HG03457 (cell line): ENCODE results near the gene NAB2.
"Not testable (repeated sequence)": the region's sequence is repeated elsewhere in the genome, so short reads cannot be mapped to it uniquely, and the experiment has no call there.

Experiments
- ATAC-seq: cut with Tn5 transposase; IDR thresholded peaks from one replicate; pipeline ENCODE4 v1.9.1; 2021; ENCODE audit warnings: moderate number of reproducible peaks; ENCODE audit not compliant: unreplicated experiment

The NAB2 gene

DNA sequence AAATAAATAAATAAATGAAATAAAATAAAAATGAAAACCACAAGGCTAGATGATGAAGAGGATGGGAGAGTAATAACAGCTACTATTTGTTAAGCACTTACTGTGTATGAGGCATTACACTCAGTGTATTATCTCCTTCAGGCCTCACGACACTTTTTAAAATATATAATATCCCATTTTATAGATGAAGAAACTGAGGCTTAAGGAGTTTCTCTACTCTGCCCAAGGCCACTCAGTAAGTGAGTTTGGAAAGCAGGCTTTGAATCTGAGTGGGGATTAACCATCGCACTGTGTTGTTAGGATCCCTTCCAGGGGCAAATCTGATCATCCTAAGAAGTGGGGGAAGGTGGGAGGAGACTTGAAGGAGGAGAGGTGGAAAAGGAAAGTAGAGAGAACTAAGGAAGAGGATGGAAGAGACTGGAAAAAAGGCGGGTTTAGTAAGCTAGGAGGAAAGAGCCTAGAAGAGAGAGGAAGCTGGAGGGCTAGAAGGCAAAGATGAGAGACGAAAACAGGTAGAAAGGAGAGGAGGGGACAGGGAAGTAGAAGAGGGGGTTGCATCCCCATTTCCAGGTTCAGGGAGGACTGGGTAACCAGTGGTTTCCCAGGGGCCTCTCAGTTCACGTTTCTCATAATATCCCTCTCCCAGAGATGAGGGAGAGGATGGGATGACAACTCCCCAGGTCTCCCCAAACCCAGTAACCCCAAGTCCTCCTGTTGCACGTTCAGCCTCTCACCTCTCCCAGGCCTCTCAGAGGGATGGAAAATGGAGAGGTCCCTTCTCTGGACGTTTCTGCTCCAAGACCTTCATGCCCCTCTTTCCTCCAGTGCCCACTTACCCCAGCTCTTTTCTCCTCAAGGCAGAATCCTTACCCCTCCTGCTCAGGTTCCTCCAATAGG lies 20.5 kb downstream of the NAB2 start:
- ATAC-seq, result no peak

DNA sequence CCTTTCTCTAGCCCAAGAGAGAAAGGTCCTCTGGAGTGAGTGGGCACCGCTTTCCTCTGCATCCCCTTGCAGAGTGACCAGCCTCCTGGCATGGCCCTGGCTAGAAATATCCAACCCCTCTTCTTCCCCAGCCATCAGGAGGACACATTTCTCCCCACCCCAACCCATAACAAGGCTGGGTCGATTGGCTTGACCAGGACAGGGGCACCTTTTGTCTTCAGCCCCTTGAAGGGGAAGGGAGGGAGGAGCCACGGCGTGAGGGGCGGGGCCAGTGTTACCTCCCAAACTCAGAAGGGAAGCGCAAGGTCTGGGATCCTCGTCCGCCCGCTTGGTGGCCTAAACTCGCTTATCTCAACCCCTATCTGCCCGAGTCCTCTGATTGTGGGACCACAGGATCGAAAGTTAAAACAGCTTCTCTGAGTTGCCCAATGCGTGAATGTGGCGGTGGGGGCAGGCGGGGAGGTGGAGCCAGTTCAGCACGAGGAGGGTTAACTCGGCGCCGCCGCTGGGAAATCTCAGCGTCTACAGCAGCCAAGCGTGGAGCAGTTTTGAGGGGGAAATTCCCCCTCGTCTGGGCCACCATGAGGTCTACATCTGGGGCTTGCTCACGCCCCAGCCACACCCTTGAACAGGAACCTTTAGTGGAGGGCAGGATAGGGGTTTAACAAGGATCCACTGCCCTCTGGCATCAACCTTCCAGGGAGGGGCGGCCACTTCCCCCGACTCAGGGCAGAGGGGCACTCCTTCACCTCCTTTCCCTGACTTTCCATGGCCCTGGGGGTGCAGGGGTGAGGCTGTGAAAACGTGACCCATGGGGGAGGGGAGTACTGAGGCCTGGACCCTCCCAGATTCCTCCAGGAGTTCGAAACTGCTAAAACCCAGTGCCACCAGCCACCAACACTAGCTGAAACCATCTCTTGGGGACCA lies 21.5 kb downstream of the NAB2 start:
- no peak for ATAC-seq

DNA sequence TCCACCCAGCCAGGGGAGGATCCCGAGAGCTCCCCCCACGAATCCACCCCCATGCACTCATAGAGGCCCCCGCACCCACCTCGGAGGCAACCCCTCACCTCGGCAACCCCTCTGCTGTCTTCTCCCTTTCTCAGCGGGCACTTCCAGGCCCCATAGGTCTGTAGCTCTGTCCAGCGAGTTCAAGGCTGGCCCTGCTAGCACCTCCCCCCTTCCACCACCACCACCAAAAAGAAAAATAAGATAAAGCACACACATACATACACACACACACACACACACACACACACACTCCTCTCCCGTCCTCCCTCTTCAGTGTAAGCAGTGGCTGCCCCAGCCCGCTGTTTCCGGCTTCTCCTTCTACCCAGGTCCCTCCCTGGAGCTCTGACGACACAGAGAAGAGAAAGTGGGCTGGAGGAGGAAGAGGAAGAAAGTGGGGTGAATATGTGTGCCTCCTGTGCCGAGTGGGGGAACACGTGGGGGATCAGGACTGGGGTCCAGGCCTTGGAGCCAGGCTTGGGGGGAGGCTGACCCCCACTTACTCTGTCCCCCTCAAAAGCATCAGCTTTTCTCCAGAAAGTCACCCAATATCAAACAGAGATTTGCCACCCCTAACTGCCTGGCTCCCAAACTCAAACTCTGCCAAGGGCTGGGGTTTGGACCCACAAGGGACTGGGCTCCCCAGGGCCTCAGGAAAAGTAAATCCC lies 22.3 kb downstream of the NAB2 start, which contains the start of gene STAT6:
Gene STAT6, minus strand, starts transcription at position 332 of the 704 bp plus-strand sequence. CDS start 3,084 bp downstream, outside the sequence.
- peak; percentile 38 for ATAC-seq

DNA sequence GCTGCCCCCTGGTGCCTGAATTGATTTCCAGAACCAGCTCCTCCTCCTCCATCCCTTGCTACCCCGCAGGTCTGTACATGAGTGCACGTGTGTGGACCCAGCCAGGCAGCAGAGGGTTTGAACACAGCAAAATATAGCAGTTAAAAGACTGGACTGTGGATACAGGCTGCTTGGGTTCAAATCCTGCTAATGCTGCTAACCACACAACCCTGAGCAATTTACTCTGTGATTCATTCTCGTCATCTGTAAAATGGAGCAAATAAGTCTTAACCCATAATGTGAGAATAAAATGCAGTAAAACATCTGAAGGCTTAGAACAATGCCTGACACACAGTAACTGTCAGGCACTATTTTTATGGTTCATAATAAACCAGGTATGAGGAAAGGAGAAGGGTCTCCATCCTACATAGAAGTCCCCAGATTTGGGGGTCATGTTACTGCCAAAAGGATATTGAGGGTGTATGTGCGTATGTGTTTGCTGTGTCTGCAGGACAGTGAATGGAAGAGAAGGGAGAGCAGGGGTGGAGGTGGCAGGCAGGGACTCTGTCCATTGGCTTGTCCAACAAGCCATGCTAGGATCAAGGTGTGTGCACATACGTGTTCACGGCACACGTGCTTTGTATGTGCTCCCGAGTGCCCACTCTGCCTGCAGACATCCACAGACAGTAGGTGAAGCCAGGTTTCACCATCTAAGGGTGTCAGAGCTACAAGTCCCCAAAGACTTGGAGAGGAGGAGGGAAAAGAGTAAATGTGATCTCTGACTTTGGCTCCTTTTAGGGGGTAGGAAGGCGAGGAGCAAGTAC lies 23.8 kb downstream of the NAB2 start:
- ATAC-seq, result no peak

DNA sequence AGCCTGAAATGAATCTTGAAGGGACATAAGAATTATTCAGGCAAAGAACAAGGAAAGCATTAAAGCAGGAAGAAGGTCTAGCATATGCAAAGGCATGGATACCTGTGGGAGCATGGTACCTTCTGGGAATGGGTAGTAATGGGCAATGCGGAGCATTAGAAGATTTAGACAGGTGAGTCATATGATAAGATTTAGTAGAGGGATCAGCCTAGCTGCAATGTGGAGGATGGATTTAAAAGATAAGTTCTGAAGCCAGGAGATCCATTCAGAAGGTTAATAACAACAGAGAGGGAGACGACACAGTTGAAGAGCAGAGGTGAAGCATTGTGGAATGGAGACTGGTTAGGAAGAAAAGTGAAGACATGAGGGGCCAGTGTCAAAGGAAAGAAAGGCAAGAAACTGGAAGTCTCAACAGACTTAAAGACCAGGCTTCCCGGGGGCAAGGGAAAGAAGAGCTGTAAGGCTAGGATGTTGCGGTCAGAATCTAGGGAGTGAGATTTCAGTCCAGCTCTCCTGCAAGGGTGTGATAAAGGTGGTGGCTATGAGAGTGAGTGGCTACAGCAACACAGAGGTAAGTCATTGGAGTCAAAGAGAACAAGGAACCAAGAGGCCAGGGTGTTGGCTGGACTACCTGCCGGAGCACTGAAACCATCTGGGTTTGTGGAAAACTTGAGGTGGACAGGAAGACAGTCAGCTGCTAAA lies 27.8 kb downstream of the NAB2 start:
- no peak for ATAC-seq

DNA sequence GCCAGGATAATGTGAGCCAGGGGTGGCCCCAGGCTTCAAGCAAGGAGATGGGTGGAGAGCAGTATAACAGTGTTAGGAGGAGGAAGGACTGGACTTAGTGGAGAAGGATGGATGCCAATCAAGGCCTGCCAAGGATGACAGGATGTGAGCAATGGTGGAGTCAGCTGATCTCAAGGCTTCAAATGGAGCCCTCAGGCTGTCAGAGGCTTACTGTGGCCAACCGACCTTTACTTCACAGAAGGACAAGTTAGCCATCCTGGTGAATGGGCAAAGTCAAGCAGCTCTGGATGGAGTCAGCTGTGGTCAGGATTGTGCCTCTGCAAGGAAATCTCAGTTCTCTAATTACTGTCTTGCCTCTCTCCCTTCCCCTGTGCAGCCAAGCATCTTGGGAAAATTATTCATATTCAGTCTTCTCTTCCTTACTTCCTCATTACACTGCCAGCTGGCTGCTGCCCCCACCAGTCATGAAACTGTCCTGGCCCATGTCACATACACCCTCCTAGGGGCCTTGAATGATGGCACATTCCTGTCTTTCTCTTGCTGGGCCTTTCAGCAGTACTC lies 29.9 kb downstream of the NAB2 start:
- ATAC-seq, result no peak

DNA sequence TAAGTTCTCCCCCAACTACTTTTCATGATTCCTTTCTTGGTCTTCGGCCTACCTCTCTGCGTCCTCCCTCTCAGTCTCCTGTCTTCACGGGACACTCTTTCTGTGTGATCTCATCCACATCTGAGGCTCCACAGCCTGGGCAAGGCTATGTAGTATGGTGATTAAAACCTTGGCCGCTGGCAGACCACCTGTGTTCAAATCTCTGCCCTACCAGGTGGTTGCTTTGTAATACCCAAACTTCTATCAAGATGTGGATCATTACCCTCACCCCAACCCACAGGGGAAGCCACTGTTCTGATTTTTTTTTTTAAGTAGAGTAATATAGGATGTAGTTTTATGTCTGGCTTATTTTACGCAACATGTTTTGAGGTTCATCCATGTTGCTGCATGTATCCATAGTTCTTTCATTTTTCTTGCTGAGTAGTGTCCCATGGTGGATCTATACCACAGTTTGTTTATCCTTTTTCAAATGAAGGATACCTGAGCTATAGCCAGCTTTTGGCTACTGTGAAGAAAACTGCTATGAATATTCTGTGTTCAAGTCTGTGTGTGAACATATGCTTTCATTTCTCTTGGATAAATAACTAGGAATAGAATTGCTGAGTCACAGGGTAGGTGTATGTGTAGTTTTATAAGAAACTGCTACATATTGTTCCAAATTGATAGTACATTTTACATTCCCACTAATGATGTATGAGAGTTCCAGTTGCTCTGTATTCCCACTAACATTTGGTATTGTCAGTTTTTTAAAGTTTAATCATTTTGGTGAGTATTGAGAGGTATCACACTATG lies 30.6 kb downstream of the NAB2 start:
- no peak for ATAC-seq

DNA sequence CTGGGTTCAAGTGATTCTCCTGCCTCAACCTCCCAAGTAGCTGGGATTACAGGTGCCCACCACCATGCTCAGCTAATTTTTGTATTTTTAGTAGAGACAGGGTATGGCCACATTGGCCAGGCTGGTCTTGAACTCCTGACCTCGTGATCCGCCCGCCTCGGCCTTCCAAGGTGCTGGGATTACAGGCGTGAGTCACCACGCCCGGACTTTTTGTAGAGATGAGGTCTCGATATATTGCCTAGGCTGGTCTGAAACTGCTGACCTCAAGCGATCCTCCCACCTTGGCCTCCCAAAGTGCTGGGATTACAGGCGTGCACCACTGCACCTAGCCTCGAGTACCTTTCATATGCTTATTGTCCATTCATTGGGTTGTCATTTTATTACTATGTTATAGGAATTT lies 31.8 kb downstream of the NAB2 start:
- ATAC-seq, result not testable (repeated sequence)

DNA sequence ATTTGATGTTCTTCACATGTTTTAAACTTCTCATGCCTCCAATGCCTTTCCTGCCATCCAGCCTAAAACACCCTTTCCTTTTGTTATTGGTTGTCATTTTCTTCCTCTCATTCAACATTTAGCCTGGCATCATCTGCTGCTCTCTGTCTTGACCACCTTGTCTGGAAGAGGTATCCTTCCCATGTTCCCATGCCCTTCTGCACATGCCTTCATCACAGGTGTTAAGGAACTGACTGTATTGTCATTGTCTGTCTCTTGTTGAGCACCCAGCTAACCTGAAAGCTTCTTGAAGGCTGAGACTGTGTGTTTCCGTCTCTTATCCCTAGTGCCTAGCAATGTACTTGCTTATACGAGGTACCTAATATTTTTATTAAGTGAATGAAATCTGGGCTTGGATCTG lies 34.9 kb downstream of the NAB2 start:
- no peak for ATAC-seq

DNA sequence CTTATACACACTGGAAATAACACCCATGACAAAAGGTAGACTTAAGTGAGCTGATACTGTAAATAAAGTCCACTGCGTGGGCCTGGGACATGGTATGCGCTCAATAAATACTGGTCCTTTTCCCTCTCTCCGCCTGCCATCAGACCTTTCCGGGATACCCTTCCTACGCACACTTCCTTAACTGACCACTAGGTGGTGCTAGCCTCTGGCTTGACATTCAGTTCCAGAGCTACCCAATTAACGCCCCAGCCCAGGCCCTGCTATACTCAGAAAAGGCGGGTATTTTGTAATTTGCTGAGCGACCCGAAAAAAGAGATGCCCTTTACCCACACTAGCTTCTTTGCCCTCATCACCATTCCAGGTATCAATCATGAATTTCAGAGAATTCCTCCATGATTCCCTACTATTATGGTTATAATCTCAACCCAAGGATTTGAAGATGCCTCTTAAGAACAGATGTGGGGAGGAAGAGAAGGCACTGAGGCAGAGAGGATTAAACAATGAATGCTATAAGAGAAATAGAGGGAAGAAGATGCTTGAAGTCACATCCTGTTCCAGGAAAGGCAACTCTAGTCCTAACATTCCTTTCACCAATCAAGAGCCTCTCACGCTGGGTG lies 35.5 kb downstream of the NAB2 start:
- no peak for ATAC-seq

DNA sequence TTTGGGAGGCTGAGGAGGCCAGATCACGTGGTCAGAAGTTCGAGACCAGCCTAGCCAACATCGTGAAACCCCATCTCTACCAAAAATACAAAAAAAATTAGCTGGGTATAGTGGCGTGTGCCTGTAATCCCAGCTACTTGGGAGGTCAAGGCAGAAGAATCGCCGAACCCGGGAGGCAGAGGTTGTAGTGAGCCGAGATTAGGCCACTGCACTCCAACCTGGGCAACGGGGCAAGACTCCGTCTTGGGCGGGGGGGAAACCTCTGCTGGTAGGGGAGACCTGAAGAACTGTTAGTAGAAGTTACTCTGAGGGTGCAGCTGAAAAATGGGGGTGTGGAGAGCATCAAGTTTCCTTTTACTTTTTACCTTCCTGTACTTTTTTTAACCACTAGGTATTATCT lies 37.1 kb downstream of the NAB2 start:
- ATAC-seq, result no peak

DNA sequence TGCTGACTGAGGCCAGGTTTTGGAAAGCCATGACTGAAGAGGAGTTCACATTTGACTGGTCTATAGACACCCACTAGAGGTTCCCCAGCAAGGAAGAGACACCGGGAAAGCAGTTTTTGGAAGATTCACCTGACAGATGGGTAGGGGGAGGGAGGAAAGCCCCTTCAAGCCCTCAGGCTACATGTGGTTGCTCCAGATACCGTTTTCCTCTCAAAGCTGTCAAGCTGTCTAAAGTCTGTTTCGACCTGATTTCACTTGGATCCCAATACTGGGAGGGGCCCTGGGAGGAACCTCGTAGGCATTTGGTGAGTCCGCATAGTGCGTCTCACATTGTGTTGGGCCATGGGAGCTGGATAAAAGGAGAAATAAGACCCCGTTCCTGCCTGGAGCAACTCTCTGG lies 37.6 kb downstream of the NAB2 start:
- ATAC-seq, result no peak

DNA sequence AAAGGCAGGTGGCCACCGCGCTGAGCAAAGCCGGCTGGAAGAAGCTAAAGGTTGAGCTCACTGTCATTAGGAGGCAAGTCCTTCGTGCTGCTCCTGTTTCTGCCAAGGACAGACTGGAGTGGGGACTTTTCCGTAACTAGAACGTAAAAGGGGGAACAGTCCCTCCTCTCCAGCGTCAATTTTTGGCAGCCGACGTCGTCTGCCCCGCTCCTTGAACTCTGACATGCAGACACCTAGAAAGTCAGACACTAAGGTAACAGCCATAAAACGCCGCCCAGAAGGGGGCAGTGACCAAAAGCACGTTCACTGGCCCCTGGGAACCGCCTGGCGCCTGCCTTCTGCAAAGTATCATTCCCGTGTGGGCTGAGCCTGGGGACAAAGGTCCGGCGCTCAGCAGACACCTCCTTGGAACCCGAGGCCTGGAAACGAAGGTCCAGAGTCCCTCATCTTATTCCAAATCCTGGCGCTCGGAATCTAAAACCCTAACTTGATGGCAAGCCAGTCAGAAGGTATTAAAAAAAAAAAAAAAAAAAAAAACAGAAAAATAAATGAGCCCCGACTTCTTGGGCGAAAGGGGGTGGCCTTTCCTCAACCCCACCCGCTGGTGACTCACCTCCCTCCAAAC lies 38.3 kb downstream of the NAB2 start:
- no peak for ATAC-seq

DNA sequence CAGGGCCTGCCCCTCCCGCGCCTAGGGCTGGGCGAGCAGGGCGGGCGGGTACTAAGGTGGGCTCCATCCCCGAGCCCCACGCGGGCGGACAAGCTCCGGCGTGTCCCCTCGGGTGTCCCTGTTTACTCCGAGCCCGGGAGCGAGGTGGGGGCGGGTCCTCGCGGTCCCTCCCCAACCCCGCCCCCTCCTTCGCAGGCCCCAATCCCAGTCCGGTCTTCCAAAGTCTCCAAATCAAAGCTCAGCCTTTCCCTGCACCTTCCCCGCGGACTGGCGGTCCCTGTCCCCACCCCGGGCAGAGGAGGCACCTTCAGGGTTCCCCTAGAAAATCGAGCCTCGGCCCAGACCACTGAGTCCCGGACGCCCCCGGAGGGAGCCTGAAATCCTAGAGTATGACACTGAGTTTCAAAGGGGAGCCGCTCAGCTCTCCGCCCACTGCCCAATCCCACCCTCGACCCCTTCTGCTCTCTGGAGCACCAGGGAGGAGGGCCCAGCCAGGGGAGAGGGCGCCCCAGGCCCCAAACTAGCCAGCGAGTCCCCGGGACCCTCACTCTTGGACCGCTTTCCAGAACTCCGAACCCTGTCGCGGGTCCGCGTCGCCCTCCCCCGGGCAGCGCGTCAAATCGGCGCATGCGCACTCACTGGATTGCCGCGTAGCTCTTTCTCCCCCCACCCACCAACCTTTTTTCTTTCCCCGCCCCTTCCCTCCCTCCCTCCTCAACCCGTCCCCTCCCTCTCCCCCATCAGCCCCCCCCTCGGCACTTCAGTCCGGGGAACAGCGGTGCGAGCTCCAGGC lies 39.0 kb downstream of the NAB2 start, which contains the start of gene LRP1:
Gene LRP1, plus strand, starts transcription at position 758 of the 793 bp plus-strand sequence. CDS start 482 bp downstream, outside the sequence.
- no peak for ATAC-seq

DNA sequence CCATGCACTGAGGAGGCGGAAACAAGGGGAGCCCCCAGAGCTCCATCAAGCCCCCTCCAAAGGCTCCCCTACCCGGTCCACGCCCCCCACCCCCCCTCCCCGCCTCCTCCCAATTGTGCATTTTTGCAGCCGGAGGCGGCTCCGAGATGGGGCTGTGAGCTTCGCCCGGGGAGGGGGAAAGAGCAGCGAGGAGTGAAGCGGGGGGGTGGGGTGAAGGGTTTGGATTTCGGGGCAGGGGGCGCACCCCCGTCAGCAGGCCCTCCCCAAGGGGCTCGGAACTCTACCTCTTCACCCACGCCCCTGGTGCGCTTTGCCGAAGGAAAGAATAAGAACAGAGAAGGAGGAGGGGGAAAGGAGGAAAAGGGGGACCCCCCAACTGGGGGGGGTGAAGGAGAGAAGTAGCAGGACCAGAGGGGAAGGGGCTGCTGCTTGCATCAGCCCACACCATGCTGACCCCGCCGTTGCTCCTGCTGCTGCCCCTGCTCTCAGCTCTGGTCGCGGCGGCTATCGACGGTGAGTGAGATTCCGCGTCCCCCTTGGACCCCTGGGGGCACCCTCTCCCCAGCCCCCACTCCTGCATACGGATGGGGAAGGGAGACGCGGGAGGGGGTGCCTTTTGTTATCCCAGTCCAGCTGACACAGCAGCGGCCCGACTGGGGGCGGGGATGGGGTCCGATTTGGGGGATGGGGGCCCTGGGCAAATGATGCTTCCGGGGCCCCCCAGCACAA lies 39.8 kb downstream of the NAB2 start:
- no peak for ATAC-seq

DNA sequence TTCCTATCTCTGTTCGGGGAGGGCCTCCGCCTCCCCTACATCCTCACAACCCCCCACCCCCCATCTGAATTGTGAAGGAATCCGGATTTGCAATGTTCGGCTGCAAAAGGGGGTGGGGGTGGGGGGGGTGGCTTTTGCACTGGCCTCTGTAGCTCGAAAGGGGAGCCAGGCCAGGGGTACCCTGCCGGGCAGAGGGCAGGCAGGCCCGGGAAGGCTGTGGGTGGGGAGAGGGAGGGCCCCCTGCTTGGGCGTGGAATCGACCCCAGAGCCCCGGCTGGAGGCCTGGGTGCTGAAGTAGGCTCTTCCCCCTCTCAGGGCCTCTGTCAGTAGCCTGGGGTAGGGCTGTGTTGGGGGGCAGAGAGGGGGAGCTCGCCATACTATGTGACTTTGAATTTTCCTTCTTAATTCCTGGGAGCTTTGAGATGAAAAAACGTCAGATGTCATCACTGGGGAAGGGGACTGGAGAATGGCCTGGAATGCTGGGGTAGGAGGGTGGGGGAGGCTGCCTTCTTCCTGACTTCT lies 40.5 kb downstream of the NAB2 start:
- no peak for ATAC-seq
